NCI-H146 (cell line): ENCODE results near the gene IMP4.
"Not testable (repeated sequence)": the region's sequence is repeated elsewhere in the genome, so short reads cannot be mapped to it uniquely, and the experiment has no call there.

ENCODE experiments used
- DNase-seq: peaks from one replicate; lab custom pipeline; 2025; lab: John Stamatoyannopoulos, UW

The IMP4 gene, protein sequence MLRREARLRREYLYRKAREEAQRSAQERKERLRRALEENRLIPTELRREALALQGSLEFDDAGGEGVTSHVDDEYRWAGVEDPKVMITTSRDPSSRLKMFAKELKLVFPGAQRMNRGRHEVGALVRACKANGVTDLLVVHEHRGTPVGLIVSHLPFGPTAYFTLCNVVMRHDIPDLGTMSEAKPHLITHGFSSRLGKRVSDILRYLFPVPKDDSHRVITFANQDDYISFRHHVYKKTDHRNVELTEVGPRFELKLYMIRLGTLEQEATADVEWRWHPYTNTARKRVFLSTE

DNA sequence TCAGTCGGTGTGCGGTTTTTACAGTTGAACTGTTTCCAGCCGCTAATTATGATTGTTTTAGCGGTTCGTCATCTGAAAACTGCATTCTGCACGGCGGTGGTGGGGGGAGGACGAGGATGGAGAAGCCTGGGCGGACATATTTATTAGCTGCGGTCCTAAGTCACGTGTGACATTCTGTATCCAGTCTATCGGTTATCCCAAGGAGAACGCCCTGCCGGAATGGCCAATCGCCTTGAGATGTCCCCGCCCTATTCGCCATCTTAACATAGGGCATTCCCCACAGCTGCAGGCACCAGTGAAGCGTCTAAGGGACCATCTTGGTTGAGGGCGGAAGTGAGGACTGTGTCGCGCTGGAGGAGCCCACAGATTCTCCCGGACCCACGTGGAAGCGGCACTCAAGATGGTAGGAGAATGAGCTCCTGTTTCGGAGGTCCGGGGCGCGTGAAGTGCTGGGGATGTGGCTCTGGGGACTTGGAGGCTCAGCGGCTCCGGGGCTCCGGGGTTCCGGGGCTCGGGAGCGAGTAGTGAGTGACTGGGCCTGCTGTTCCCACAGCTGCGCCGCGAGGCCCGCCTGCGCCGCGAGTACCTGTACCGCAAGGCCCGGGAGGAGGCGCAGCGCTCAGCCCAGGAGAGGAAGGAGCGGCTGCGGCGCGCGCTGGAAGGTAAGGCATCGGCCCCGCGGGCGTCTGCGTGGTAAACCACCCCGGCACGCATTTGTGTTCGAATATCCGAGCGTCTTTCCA lies at the start of gene IMP4:
IMP4 (plus strand) TSS at position 365 of the 743 bp plus-strand sequence; CDS start at position 401, 36 bp downstream.
- DNase-seq = peak; percentile 100

- peak; percentile 35 for DNase-seq
Observed at GRCh38 chr2:130300258-130300969, 42.3 kb upstream of the IMP4 start.

GRCh38 chr2:130300970-130301348 lies 41.7 kb upstream of the IMP4 start:
- DNase-seq = no peak

GRCh38 chr2:130302164-130302886 lies 40.4 kb upstream of the IMP4 start:
- DNase-seq = no peak

DNA sequence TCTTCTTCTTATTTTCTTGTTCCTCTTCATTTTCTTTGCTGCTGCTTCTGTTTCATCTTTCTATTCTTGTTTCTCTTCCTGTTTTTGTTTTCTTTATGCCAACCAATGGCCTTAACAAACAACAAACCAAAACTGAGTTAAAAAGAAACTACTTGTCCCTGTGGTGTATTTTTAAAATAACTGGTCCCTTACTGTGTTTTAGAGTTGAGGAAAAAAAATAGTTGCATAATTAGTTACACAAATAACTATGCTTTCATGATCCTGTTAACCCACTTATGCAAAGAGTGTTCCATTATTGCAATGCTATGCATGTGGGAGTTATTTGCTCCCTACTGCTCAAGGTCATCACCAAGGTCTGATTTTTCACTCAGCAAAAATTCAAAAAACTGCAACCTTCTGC lies 39.5 kb upstream of the IMP4 start:
- DNase-seq = no peak

GRCh38 chr2:130304726-130305125 lies 38.0 kb upstream of the IMP4 start:
- DNase-seq = no peak

- no peak for DNase-seq
Observed at GRCh38 chr2:130307850-130308249, 34.8 kb upstream of the IMP4 start.

GRCh38 chr2:130310881-130311280 lies 31.8 kb upstream of the IMP4 start:
- no peak for DNase-seq

DNA sequence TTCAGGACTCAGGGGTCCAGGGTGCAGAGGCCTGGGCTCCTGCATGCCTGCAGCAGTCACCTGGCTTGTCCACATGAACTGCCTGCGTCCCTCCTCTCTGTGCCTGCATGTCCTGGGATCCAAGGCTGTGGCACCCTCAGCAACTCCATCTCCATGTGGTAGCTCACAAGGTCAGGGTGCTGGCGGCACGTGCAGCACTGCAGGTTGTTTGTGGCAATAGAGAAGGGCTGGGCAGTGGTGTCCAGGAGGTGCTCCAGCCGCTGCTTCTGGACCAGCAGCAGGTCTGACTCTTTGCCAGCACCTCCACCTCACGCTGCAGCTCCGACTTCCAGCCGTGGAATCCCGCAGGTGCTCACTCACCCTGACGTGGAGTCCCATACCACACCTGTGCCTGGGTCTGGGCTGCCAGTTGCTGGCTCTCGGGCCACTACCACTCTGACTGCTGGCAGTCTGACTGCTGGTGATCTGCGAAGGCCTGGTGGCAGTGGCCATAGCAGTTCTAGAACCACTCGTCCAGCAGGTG lies 28.8 kb upstream of the IMP4 start:
- DNase-seq = no peak

DNA sequence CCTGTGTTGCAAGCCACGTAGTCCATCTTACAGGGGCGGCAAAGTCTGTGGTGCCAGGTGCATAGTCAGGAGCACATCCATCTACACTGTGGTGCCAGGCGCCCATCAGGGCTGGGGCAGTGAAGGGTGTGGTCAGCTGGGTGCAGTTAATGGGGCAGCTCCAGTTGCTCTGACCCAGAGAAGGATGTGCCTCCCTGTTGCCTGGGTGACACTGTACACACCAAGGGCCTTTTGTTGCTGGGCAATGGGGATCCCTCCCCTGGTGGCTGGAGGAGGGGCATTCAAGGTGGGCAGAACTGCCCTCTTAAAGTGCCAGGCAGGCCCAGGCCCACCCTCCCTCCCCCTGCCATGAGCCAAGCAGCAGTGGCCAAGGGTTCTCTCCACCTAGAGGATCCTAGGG lies 28.3 kb upstream of the IMP4 start:
- peak; percentile 32 for DNase-seq

DNA sequence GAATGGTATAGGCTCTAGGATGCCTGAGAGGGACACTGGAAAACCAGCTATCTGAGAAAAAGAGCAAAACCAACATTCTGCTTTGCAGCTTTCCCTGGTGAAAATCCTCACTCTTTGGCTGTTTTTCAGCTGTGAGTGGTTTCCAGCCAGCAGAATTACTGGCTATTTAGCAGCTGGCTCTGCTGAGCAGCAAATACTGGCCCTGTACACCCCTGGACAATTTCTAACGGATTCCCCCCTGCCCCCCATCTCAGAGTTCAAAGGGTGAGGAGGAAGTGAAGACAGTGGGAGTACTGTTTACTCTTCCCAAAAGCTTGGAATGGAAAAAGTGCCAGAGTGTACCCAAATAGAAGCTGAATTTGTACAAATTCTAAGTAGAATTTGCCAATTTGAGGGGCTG lies 26.1 kb upstream of the IMP4 start:
- DNase-seq = no peak

DNA sequence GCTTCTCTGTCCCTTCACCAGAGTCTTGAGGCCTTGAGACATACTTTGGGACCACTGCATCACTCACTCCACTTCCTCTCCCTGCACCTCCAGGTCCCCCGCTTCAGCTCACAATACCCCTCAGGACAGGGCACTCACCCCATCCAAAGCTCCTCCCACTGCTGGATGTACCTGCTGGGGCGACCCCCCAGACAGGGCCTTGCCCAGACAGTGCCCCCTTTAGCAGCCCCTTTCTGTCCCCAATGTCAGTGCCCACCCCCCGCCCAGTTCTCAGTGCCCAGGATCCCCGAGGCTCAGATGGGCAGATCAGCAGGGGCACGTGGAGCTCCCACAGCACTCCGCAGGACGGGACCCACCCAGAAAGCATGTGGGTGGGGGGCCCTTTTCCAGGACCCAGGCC lies 23.8 kb upstream of the IMP4 start:
- no peak for DNase-seq

DNA sequence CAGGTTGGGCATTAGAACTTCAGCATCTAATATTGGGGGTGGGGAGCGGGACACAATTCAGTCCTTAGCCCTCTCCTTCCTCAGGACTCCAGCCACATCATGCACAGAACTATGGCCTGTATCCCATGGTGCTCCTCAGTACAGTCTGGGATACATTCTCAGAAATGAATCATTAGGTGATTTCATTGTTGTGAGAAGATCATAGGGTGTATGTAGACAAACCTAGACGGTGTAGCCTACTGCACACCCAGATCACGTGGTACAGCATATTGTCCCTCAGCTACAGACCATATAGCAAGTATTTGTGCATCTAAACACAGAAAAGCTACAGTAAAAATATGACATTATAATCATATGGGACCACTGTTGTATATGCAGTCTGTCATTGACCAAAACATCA lies 23.2 kb upstream of the IMP4 start:
- no peak for DNase-seq

DNA sequence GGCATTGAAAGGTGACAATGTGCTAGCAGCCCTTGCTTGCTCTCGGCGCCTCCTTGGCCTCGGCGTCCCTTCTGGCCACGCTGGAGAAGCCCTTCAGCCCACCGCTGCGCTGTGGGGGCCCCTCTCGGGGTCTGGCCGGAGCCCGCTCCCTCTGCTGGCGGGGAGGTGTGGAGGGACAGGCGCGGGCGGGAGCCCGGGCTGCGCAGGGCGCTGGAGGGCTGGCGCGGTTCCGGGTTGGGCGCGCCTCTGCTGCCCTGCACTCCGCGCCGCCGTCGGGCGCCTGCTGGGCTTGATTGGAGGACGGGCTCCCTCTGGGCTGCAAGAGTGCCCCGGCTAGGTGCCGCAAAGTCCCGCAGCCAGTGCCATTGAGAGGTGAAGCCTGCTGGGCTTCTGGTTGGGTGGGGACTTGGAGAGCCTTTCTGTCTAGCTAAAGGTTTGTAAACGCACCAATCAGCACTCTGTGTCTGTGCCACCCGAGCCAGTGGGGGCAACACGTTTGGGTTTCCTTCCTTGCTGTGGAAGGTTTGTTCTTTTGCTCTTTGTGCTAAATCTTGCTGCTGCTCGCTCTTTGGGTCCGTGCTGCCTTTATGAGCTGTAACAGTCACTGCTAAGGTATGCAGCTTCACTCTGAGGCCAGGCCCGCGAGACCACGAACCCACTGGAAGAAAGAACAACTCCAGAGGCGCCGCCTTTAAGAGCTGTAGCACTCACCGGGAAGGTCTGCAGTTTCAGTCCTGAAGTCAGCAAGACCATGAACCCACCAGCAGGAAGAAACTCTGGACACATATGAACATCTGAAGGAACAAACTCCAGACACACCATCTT lies 14.8 kb upstream of the IMP4 start:
- peak; percentile 68 for DNase-seq

DNA sequence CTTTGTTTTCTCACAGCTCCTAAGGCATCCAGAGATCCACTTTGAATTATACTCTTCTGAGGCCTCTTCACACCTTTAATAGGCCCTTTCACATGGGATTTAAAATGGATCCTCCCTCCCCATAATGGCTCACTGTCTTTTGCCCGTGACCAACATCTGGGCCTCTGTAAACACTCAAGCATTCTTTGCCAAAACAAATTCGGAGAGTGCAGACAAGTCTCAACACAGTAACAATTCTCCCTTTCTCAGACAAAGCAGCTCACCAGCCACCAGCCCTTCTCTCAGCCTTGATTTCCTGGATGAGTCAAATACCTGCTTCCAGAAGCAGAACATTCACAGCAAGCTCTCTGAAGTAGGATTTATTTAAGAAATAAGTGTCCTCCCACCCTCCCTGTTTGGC lies 14.0 kb upstream of the IMP4 start:
- DNase-seq = no peak

DNA sequence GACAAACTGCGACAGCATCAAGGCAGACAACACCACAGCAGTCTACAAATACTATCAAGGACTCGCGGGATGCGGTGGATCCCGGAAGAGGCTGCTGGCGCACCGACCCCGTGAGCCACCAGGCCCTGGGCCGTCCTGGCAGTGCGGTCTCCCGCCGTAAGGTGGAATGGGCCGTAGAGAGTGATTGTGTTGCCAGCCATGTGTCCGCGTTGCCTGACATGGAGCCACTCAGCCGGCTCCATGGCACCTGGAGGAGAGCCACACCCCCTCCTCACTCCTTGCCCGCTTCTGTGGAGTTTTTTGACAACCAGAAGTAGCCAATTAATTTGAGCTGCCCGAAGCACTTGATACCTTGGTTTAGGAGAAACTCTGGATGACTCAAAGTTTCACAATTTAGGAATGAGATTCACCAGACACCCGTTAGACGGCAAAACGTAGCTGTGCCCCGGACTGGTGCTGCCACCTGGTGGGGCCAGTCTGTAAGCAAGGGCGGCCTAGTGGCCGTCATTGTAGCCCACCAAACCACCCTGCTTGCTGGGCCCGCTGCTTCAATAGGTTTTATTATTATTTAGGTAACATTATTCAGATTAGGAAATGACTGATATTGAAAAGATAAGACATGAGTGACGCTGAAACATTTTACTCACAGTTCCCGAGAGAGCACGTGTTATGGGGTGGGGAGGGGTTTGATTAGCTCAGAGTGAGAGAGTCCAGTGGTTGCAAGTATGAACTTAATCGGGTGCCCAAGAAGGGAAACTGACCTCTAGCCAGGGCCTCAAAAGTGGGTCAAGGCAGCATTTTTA lies 10.2 kb upstream of the IMP4 start:
- peak; percentile 65 for DNase-seq

DNA sequence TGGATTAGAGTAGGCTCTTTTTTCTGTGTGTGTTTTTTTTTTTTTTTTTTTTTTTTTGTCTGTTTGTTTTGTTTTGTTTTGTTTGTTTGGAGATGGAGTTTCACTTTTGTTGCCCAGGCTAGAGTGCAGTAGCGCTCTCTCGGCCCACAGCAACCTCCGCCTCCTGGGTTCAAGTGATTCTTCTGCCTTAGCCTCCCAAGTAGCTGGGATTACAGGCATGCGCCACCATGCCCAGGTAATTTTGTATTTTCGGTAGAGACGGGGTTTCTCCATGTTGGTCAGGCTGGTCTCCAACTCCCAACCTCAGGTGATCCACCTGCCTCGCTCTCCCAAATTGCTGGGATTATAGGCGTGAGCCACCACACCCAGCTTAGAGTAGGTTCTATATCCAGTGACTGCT lies 9.4 kb upstream of the IMP4 start:
- not testable (repeated sequence) for DNase-seq

- DNase-seq = no peak
Observed at GRCh38 chr2:130334026-130334425, 8.7 kb upstream of the IMP4 start.

GRCh38 chr2:130335226-130335625 lies 7.5 kb upstream of the IMP4 start:
- no peak for DNase-seq

DNA sequence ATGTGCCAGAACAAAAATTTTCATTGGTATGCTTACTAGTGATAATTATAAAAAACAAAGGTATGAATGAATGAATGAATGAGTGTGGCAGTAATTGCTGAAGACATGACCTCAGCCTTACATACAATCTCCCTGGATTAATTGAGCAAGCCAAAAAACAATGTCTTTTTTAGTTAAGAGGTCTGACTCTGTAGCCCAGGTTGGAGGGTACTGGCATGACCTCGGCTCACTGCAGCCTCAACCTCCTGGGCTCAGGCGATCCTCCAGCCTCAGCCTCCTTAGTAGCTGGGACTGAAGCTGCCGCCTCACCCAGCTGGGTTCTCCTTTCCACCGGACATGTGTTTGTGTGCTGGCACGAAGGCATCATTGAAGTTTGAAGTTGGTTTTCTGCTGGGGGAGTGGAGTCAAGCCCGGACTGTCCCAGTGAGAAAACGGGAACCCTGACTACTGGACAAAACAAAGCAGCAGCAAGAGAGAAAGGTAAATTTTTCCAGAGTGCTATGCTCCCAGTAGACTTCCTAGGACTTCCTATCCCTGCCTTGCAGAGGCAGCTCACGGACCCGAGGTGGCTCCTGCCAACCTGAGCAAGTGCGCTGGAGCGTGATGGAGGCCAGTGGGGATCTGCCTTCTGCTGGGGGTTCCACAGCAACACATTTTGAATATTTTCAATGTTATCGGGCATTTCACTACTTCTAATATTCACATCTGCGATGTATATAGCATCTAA lies 6.4 kb upstream of the IMP4 start:
- peak; percentile 70 for DNase-seq
